ENCODE measurements around the gene HYI.

HYI gene

DNA sequence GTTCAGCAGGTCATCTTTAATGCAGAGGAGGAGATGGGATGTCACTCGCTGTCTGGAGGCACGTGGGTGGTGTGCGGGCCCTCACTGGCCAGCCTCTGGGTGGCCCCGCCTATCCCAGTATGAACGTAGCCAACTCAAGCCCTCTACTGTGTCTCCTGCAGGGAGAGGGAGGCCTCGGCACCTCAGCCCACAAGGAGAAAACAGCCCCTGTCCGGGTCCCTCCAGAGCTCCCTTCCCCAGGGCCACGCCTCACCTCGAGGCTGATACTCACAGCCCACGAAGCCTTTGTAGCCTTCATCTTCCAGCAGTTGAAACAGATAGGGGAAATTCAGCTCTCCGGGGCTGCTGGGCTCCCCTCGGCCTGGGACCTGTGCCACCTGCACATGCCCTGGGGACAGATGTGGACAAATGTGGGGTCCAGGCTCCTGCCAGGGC is 2.6 kb downstream of the HYI start:
- no peaks in the 10 kb centered on the region for H3K9me3 ChIP-seq (ENCODE audit: insufficient read depth, low read length)
- H3K36me3 ChIP-seq (ENCODE audit: low read length), result no peaks in the 10 kb centered on the region
- H3K4me3 ChIP-seq (ENCODE audit: insufficient read depth, low read length, poor library complexity, severe bottlenecking), result no peak overlapping the region
- TF ChIP-seq, protein P1, sequence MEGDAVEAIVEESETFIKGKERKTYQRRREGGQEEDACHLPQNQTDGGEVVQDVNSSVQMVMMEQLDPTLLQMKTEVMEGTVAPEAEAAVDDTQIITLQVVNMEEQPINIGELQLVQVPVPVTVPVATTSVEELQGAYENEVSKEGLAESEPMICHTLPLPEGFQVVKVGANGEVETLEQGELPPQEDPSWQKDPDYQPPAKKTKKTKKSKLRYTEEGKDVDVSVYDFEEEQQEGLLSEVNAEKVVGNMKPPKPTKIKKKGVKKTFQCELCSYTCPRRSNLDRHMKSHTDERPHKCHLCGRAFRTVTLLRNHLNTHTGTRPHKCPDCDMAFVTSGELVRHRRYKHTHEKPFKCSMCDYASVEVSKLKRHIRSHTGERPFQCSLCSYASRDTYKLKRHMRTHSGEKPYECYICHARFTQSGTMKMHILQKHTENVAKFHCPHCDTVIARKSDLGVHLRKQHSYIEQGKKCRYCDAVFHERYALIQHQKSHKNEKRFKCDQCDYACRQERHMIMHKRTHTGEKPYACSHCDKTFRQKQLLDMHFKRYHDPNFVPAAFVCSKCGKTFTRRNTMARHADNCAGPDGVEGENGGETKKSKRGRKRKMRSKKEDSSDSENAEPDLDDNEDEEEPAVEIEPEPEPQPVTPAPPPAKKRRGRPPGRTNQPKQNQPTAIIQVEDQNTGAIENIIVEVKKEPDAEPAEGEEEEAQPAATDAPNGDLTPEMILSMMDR (IDR thresholded peaks at IDR 0.05; ENCODE audit: insufficient read depth, low read length, poor library complexity, severe bottlenecking), result no peak
- TF ChIP-seq EZH2phosphoT487 (conservative IDR thresholded peaks at IDR 0.05; ENCODE audit: low read length), result no peak
- no peak overlapping the region for H3K27ac ChIP-seq (ENCODE audit: low read depth, low read length)
- H2AFZ ChIP-seq (ENCODE audit: low read depth, low read length, severe bottlenecking), result no peak overlapping the region
- no peaks in the 10 kb centered on the region for H3K9me2 ChIP-seq (replicated peaks; ENCODE audit: insufficient read depth, low read length)
- no peaks in the 10 kb centered on the region for H3K79me2 ChIP-seq (ENCODE audit: insufficient read depth, low read length)
- no peak overlapping the region for H3K9ac ChIP-seq (ENCODE audit: low read length)
- H3F3A ChIP-seq (ENCODE audit: insufficient read depth), result no peaks in the 10 kb centered on the region
- H4K20me1 ChIP-seq (ENCODE audit: low read depth, low read length), result no peaks in the 10 kb centered on the region
- no peak overlapping the region for H3K4me2 ChIP-seq (ENCODE audit: low read depth, low read length, poor library complexity, severe bottlenecking)
- no peaks in the 10 kb centered on the region for H3K27me3 ChIP-seq (ENCODE audit: low read length)

DNA sequence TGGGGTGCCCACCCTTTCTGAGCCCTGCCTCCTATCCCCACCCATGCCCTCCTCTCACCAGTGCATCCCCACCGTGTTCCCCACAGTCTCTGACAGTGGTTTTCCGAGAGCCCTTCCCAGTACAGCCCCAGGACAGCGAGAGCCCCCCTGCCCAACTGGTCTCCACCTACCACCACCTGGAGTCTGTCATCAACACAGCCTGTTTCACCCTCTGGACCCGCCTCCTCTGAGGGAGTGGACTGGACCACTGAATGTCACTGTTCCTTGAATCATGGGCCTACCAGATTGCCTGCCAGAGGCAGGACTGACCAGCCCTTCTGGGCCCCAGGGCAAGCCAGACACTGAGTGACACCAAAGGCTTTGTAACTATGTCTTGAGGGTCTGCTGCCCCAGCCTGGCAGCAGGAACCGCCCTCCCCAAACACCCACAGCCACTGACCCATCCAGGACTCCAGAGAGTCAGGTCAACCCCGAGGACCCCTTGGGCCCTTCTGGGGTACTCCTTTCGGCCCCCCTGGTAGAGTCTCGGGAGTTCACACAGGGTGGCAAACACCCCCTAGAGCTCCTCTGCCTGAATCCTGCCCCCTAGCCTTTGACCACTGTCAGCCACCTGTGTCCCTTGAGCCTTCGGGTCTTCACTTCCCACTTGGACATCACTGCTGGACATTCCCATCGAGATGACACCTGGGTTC is 3.3 kb downstream of the HYI start:
- Histone ChIP-seq H3K9me2 (replicated peaks; ENCODE audit: insufficient read depth, low read length) (no peaks in the 10 kb centered on the region), H3K27ac (ENCODE audit: low read depth, low read length) (no peak overlapping the region), H3K9me3 (ENCODE audit: insufficient read depth, low read length) (no peaks in the 10 kb centered on the region), H2AFZ (ENCODE audit: low read depth, low read length, severe bottlenecking) (no peak overlapping the region), H3K9ac (ENCODE audit: low read length) (no peak overlapping the region), H3K4me3 (ENCODE audit: insufficient read depth, low read length, poor library complexity, severe bottlenecking) (no peak overlapping the region), H4K20me1 (ENCODE audit: low read depth, low read length) (no peaks in the 10 kb centered on the region), H3F3A (ENCODE audit: insufficient read depth) (no peaks in the 10 kb centered on the region), H3K79me2 (ENCODE audit: insufficient read depth, low read length) (no peaks in the 10 kb centered on the region), H3K36me3 (ENCODE audit: low read length) (no peaks in the 10 kb centered on the region), H3K27me3 (ENCODE audit: low read length) (no peaks in the 10 kb centered on the region), H3K4me2 (ENCODE audit: low read depth, low read length, poor library complexity, severe bottlenecking) (no peak overlapping the region)
- TF ChIP-seq, protein P1 (IDR thresholded peaks at IDR 0.05; ENCODE audit: insufficient read depth, low read length, poor library complexity, severe bottlenecking), result no peak
- TF ChIP-seq EZH2phosphoT487 (conservative IDR thresholded peaks at IDR 0.05; ENCODE audit: low read length), result no peak

DNA sequence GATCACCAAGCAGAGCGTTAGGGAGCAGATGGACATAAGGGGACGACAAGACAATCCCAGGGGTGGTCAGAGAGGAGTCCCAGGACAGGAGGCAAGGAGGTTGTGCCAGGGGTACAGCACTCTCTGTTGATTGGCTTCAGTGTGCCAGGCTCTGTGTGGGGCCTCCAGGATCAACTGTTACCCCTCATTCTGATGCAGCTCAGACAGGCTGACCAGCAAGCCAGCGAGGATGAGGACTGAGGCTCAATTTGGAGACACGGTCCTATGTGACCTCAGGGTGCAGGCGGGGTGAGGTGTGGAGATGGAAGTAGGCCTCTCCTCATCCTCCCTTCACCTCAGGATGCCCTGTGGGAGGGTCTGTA is 4.0 kb downstream of the HYI start:
- Histone ChIP-seq H3K27me3 (ENCODE audit: low read length) (no peaks in the 10 kb centered on the region), H4K20me1 (ENCODE audit: low read depth, low read length) (no peaks in the 10 kb centered on the region), H2AFZ (ENCODE audit: low read depth, low read length, severe bottlenecking) (no peak overlapping the region), H3K4me2 (ENCODE audit: low read depth, low read length, poor library complexity, severe bottlenecking) (no peak overlapping the region), H3K4me3 (ENCODE audit: insufficient read depth, low read length, poor library complexity, severe bottlenecking) (no peak overlapping the region), H3F3A (ENCODE audit: insufficient read depth) (no peaks in the 10 kb centered on the region), H3K9me2 (replicated peaks; ENCODE audit: insufficient read depth, low read length) (no peaks in the 10 kb centered on the region), H3K9ac (ENCODE audit: low read length) (no peak overlapping the region), H3K79me2 (ENCODE audit: insufficient read depth, low read length) (no peaks in the 10 kb centered on the region), H3K36me3 (ENCODE audit: low read length) (no peaks in the 10 kb centered on the region), H3K9me3 (ENCODE audit: insufficient read depth, low read length) (no peaks in the 10 kb centered on the region), H3K27ac (ENCODE audit: low read depth, low read length) (no peak overlapping the region)
- TF ChIP-seq, protein P1 (IDR thresholded peaks at IDR 0.05; ENCODE audit: insufficient read depth, low read length, poor library complexity, severe bottlenecking), result no peak
- no peak for TF ChIP-seq EZH2phosphoT487 (conservative IDR thresholded peaks at IDR 0.05; ENCODE audit: low read length)
